ENCODE data around the gene RASL12. TPM values are rescaled to one million over a fixed set of nuclear protein-coding genes. Genes with fewer than 3 reads are reported as not detected.

Gene RASL12
- total and polyA plus RNA-seq, 11 donors = 8.3 to 35.0 (median 13.3) TPM

DNA sequence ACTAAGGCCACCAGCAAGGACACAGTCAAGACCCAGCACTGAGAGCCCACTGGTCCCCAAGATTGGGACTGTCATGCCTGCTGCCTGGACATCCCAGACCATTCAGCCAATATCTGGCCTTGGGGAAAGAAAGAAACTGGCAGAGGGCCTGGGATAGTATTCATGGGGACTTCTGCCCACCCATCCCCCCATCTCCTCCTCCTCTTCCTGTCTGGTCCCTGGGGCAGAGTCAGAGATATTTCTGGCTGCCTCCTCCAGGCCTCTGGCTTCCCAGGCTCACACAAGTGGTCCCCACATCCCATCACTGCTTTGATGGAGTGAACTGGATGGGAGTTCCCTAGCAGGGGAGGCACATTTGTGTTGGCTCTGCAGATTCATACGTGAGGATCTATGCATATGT lies 4.2 kb upstream of the RASL12 start:
- ATAC-seq = peak; percentile 6 to 48 (median 22)
- intact Hi-C loops (cut with DNase I) = no loop called here
- WGBS, 4 donors = 30 to 36% (median 31%) methylated on average over 1 of the region's 1 CpG
- H3K9me3 ChIP-seq = no peaks in the 10 kb centered on the region
- H3K4me1 ChIP-seq = peaks cover 18 to 82% (median 49%) of the 10 kb centered on the region in 12 donors
- peak overlapping the region; percentile 15 to 93 (median 80) for H3K27ac ChIP-seq
- H3K27me3 ChIP-seq = peaks cover 0 to 16% (median 0%) of the 10 kb centered on the region in 9 donors
- peak; percentile 42 to 80 (median 74) for DNase-seq
- H3K36me3 ChIP-seq = no peaks in the 10 kb centered on the region
- H3K4me3 ChIP-seq = no peak overlapping the region
- TF ChIP-seq CTCF (IDR thresholded peaks at IDR 0.05) (no peak), POLR2A (IDR thresholded peaks at IDR 0.05) (no peak)

DNA sequence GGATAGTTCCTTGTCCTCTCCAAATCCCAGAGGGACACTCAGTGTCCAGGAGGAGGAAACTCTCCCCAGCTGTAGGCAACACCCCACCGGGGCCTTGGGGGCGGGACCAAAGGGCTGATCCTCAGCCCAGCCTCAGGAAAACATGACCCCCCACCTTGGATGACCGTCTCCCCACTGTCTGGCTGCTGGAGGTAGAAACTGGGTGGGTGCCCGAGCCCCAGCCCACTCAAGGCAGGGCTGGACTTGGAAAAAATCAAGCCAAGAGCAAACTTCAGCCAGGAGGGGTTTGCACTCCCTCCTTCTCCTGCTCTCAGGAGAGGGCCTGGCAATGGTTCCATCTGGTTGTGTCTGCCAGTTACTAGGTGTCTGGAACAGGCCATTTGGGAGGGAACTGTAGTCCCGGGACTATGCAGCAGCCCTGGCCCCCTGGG lies 3.6 kb upstream of the RASL12 start:
- H3K27ac ChIP-seq = peak overlapping the region; percentile 15 to 93 (median 80)
- peak; percentile 73 to 88 (median 83) for DNase-seq
- no peaks in the 10 kb centered on the region for H3K9me3 ChIP-seq
- peaks cover 0 to 18% (median 0%) of the 10 kb centered on the region in 9 donors for H3K27me3 ChIP-seq
- H3K4me1 ChIP-seq = peaks cover 18 to 77% (median 47%) of the 10 kb centered on the region in 12 donors
- H3K4me3 ChIP-seq = no peak overlapping the region
- 14 to 23% (median 15%) methylated on average over 3 to 5 of the region's 5 CpGs for WGBS, 4 donors
- intact Hi-C loops (cut with DNase I) = no loop called here
- ATAC-seq = peak; percentile 60 to 75 (median 74)
- no peak for TF ChIP-seq POLR2A (IDR thresholded peaks at IDR 0.05)
- TF ChIP-seq CTCF (IDR thresholded peaks at IDR 0.05) = no peak
- no peaks in the 10 kb centered on the region for H3K36me3 ChIP-seq

DNA sequence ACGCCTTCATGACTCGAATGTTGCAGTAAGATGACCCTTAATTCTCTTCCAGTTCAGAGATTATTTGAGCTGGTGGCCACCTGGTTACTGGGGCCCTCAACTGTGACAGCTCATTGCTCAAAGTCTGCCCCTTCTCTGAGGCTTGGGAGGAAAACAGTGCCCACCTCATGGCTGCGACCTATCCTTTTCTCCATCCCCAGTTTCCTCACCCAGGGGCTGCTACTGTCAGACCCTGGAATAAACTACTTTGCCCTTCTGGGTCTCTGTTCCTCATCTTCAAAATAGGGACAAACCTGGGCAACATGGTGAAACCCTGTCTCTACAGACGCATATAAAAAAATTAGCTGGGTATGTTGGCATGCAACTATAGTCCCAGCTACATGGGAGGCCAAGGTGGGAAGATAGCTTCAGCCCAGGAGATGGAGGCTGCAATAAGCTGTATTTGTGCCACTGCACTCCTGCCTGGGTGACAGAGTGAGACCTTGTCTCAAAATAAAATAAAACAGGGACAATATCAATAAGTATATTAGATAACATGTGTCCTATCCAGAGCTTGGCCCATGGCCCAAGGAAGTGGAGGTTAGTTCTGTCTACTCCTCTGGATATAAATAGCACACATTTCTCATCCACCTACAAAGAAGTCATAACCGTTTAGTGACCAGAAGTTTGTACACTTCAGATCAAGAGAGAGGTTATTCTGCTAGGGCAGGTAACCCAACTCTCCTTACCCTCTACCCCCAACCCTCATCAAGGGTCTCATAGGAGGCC lies 2.2 kb upstream of the RASL12 start:
- Histone ChIP-seq H3K4me1 (peaks cover 18 to 77% (median 45%) of the 10 kb centered on the region in 12 donors), H3K9me3 (no peaks in the 10 kb centered on the region), H3K36me3 (no peaks in the 10 kb centered on the region), H3K27me3 (peaks cover 0 to 23% (median 0%) of the 10 kb centered on the region in 9 donors), H3K4me3 (no peak overlapping the region), H3K27ac (peak overlapping the region; percentile 7 to 93 (median 80))
- TF ChIP-seq POLR2A (IDR thresholded peaks at IDR 0.05) (no peak), CTCF (IDR thresholded peaks at IDR 0.05) (no peak)
- ATAC-seq = peak in 2 of 4 donors; percentile 21 to 23
- intact Hi-C loops (cut with DNase I) = no loop called here
- WGBS, 4 donors = 56 to 72% (median 61%) methylated on average over 5 of the region's 5 CpGs
- peak in 3 of 5 donors; percentile 45 to 81 (median 75) for DNase-seq

- H3K9me3 ChIP-seq = no peaks in the 10 kb centered on the region
- H3K36me3 ChIP-seq = no peaks in the 10 kb centered on the region
- H3K4me3 ChIP-seq = no peak overlapping the region
- WGBS, 4 donors = 40 to 63% (median 56%) methylated on average over 1 of the region's 1 CpG
- intact Hi-C loops (cut with DNase I) = no loop called here
- peaks cover 18 to 82% (median 45%) of the 10 kb centered on the region in 12 donors for H3K4me1 ChIP-seq
- TF ChIP-seq POLR2A (IDR thresholded peaks at IDR 0.05) (no peak), CTCF (IDR thresholded peaks at IDR 0.05) (no peak)
- DNase-seq (peak; percentile 51 to 75 (median 71)), ATAC-seq (peak; percentile 21 to 72 (median 62))
- peak overlapping the region; percentile 59 to 93 (median 81) for H3K27ac ChIP-seq
- H3K27me3 ChIP-seq = peaks cover 0 to 23% (median 0%) of the 10 kb centered on the region in 9 donors
These were observed 1.4 kb upstream of the RASL12 start for GRCh38 chr15:65069179-65069578.
